Brain pericyte (primary cell): Measurements from ENCODE around the gene INPP5K.

Experiments
- DNase-seq: peaks from one replicate; pipeline ENCODE4 v3.0.0-alpha.2; 2012; ENCODE audit warnings: low read depth, low spot score

INPP5K gene

GRCh38 chr17:1485423-1486376 is 30.7 kb downstream of the INPP5K start:
- DNase-seq, result no peak

DNA sequence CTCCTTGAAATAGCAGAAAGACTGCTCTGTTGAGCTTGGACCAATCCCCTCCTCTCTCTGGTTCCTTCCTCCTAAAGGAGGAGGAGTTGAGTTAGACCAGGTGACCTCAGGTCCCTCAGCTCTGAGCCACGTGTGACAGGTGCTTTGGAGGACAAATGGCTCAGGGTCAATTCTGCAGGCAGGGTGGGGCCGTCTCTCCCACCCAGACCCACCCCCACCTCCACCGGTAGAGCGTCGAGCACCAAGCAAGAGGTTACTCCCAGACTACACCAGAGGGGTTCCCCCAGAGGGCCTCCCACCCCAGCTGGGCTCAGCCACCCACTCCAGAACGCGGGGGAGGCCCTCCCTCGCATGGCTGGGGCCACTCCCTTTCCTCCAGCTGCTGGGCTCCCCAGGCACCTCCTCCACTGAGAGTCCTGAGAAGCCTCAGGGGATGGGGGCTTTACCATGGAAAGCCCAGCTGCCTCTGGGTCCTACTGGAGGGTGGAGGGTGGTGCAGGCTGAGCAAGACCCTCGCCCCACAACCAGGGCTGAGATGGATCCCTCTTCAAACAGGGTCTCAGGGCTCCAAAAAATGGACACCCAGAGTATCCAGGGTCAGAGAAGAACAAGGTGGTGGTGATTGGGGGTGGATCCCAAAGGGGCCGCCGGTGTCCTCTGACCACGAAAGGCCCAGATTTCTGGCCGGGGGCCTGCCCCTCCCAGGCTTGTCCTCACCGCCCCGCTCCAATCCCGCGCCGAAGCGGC is 31.6 kb downstream of the INPP5K start:
- DNase-seq, result no peak

GRCh38 chr17:1484060-1484535 is 32.3 kb downstream of the INPP5K start:
- no peak for DNase-seq

- no peak for DNase-seq
Observed at GRCh38 chr17:1482680-1483079, 33.7 kb downstream of the INPP5K start.

DNA sequence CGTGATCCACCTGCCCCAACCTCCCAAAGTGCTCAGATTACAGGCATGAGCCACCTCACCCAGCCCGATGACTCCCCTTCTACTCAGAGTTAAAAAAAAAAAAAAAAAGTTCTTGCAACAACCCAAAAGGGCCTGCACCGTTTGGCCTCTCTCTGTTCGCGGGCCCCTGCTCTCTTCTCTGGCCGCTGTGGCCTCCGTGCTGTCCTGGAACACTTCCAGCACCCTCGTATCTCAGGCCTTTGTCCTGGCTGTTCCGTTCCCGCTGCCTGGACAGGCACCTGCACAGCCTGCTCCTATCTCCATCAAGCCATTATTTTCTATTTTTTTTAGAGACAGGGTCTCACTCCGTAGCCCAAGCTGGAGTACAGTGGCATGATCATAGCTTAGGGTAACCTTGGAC is 34.7 kb downstream of the INPP5K start:
- no peak for DNase-seq

GRCh38 chr17:1480747-1481465 is 35.5 kb downstream of the INPP5K start:
- DNase-seq, result no peak

DNA sequence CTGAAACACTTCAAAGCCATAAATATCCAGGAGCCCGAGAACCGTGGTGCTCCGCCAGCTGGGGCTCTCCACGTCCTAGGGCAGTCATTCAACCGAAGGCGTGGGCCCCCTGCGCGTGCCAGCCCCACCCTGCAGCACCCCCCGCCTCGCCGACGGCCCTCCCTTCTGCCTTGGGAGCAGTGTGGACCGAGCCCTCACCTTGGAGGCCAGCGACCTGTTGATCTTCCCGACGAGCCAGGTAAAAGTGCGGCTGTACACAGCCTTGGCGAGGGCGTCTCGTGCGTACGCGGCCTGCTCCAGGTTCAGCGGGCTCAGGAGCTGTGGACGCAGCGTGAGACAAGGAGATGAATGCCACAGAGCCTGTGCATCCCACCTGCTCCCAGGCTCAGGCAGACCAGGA is 38.0 kb downstream of the INPP5K start:
- no peak for DNase-seq

- DNase-seq, result no peak
Observed at GRCh38 chr17:1475321-1475854, 41.0 kb downstream of the INPP5K start.

DNA sequence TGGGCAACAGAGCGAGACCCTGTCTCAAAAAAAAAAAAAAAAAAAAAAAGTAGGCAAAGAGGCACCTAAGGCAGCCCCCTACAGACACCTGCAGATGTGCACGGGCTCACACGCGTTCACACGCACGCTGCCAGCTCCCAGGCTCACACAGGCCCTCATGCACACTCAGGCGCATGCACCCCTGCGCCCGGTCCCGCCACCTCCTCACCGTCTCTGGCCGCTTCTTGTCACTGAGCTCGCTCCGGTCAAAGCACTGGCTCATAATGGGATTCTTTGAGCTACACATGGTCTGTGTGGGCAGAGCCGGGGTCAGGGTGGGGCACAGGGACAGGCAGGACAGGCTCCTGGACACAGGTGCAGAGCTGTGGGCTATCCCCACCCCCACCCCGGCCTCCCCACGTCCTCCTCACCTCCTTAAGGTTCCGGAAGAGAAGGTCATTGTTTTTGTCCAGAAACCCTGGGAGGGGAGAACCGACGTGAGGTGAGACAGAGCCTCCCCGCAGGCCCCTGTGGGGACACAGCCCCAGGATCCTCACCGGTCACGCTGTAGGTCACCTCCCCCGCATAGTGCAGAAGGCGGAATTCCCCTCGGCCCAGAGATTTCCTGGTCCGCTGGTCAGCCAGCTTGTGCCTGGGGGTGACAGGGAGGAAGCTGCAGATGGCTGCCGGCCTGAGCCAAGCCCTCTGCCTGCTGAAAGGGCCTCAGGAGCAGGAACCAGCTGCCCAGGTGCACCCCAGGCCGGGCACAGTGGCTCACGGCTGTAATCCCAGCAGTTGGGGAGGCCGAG is 41.8 kb downstream of the INPP5K start:
- DNase-seq, result no peak

DNA sequence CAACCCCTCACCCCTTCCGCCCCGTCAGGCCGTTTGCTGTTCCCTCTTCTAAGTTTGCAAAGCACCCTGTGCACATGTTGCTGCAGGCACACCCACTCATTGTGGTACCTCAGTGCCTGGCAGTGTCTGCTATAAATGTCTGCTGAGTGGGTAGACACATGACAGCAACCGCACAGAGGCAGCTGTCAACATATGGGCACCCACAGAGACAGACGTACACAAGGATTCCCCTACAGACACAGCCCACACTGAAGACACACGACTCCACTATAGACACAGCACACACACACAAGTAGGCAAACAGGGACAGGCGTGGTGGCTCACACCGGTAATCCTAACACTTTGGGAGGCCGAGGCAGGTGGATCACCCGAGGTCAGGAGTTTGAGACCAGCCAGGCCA is 42.6 kb downstream of the INPP5K start:
- no peak for DNase-seq

DNA sequence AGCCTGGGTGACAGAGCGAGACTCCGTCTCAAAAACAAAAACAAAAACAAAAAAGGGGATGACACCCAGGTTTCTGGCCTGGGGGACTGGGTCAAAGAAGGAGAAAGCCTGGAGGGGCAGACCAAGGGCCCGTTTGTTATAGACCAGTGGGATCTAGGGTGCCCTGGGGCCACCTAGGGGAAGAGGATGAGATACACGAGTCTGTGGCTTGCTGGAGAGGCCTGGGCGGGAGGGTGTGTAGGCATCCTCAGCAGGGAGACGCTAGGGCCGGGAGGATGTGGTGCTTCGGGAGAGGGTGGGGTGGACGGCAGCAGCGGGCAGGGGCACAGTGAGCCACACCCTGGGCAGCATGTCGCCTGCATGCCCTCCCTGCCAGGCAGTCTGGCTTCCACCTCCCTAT is 43.2 kb downstream of the INPP5K start:
- no peak for DNase-seq

GRCh38 chr17:1471911-1472821 is 44.2 kb downstream of the INPP5K start:
- DNase-seq, result no peak

- no peak for DNase-seq
Observed at GRCh38 chr17:1471490-1471889, 44.9 kb downstream of the INPP5K start.

- no peak for DNase-seq
Observed at GRCh38 chr17:1470755-1471462, 45.5 kb downstream of the INPP5K start.

DNA sequence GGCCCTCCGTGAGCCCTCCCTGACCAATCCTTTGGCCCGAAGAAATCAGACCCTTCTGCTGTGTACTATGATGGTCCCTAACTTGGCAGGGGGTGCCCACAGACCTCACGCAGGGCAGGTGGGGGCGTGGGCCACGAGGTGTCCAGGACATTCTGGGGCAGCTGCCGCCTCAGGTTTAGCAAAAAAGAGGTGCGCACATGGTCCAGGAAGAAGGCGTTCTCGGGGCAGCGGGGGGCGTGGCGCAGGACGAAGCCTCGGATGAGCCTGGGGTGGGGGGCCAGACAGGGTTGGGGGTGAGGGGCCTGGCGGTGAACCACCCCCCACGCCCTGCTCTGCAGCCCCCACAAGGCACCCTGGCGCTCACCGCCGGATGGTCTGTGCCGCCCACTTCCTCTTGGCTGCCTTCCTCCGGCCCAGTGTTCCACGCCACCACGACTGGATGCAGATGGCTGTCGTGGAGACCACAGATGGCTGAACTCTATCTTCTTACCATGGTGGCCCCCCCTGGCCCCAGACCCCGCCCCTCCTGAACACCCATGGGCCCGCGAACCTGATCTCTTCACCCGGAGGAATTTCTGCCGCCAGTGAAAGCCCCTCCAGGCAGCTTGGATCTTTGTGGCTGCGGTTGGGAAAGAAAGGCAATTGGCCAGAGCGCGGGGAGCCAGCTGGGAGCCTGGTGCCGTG is 46.2 kb downstream of the INPP5K start:
- DNase-seq, result no peak

DNA sequence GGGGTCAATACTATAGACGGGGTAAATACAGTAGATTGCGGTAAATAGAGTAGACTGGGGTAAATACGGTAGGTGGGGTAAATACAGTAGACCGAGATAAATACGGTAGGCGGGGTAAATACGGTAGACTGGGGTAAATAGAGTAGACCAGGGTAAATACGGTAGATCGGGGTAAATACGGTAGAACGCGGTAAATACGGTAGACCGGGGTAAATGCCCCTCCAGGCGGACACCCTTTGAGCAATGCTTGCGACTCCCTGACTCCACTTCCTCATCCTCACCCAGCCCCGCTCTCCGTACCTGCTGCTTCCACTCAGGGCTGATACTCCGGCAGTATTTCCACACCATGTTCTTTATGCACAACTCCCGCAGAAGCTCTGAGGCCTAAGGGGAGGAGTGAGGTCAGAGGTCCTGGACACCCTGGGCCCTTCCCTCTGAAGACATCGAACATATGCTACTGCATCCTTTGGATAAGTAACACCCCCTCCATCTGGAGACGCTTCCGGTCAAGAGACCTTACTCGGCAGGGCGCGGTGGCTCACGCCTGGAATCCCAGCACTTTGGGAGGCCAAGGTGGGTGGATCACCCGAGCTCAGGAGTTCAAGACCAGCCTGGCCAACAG is 47.1 kb downstream of the INPP5K start:
- DNase-seq, result no peak

DNA sequence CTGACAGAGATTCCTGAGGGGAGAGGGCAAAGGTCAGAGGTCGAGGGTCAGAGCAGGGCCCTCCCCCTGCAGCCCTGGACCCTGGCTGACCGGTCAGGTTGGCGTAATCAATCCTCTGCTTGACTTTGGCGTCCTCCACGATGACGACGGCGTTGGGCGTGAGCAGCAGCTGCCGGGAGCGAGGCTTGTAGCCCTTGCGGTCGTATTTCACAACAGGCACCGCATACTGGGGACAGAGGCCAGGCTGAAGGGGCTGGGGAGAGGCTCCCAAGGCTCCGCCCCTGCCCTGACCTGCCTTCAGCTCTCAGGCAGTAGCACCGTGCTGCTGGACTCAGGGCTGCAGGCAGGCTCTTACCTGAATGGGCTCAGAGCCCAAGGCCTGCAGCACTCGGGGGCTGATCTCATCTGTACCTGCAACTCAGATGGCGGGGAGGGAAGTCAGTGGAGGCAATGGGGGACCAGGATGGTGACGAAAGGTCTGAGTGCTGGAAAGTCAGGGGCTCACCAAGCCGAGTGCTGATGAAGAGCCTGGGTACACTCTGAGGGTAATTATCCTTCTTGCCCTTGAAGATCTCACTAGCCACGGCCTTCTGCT is 48.4 kb downstream of the INPP5K start:
- no peak for DNase-seq

DNA sequence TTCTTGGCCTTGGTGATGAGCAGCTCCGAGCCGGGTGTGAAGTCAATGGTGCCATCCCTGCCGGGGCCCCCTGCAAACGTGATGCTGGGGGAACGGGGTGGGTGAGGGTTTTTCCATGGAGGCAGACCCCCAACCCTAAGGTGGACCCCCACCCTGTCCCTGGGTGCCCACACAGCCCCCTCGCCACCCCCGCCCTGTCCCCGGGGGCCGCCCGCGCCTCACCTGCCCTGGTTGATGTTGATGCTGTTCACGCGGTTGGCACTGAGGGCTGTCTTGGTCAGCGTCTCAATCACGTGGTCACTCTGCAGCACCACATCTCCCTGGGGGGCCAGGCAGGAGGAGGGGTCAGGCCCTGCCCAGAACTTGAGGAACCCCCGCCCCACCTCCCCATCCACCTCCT is 49.2 kb downstream of the INPP5K start:
- no peak for DNase-seq
